WI38 (cell line): ENCODE data around the gene PIGK.
"Not testable (repeated sequence)": the region's sequence is repeated elsewhere in the genome, so short reads cannot be mapped to it uniquely, and the experiment has no call there.

Source experiments
- H3K4me3 ChIP-seq: 2 replicates; pipeline ENCODE4 v1.5.1; 2011; ENCODE audit warnings: low read depth, mild to moderate bottlenecking, control low read depth, low read length
- TF ChIP-seq, protein P1 (sequence below): IDR thresholded peaks from 2 replicates; pipeline ENCODE4 v1.5.1; 2012; ENCODE audit warnings: low read depth, mild to moderate bottlenecking, control low read depth, low read length

Gene PIGK

DNA sequence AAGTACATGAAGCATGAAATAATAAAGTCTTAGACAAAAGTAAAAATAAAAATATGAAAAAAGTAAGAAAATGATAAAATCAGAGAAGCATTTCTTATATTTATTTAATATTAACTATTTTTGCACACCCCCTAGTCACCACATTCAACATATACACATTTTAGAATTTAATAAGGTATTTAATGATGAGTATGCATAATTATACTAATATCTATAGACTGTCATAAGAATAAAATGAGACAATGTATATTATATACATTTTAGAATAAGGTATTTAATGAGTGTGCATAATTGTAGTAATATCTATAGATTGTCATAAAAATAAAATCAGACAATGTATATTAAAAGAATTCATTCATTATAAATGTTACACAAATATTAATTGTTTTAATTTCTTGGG, 18.9 kb downstream of the PIGK start:
- TF ChIP-seq, protein P1, sequence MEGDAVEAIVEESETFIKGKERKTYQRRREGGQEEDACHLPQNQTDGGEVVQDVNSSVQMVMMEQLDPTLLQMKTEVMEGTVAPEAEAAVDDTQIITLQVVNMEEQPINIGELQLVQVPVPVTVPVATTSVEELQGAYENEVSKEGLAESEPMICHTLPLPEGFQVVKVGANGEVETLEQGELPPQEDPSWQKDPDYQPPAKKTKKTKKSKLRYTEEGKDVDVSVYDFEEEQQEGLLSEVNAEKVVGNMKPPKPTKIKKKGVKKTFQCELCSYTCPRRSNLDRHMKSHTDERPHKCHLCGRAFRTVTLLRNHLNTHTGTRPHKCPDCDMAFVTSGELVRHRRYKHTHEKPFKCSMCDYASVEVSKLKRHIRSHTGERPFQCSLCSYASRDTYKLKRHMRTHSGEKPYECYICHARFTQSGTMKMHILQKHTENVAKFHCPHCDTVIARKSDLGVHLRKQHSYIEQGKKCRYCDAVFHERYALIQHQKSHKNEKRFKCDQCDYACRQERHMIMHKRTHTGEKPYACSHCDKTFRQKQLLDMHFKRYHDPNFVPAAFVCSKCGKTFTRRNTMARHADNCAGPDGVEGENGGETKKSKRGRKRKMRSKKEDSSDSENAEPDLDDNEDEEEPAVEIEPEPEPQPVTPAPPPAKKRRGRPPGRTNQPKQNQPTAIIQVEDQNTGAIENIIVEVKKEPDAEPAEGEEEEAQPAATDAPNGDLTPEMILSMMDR = no peak
- no peak overlapping the region for H3K4me3 ChIP-seq

- TF ChIP-seq, protein P1 = no peak
- no peak overlapping the region for H3K4me3 ChIP-seq
Measured at GRCh38 chr1:77197351-77197750, 21.9 kb downstream of the PIGK start.

DNA sequence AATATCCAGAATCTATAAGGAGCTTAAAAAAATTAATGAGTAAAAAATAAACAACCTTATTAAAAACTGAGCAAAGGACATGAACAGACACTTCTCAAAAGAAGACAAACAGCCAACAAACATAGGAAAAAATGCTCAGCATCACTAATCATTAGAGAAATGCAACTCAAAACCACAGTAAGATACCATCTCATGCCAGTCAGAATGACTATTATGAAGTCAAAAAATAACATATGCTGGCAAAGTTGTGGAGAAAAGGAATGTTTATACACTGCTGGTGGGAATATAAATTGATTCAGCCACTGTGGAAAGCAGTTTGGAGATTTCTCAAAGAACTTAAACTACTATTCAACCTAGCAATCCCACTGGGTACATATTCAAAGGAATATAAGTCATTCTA, 25.3 kb downstream of the PIGK start:
- H3K4me3 ChIP-seq = no peak overlapping the region
- TF ChIP-seq, protein P1 = no peak

DNA sequence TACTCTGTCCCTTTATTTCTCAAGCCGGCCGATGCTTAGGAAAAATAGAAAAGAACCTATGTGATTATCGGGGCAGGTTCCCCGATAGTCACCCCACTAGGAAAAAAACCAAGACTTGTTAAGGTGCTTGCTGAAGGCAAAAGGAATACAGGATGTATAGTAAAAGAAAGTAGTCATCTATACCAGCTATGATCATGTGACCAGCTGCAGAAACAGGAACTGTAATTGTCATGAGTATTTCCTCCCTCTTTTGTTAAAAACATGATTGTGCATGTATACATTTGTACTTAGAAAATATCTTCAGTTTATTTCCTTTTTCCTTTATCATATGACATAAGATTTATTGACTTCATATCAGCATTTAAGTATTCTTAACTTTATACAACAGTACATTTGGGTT, 30.5 kb downstream of the PIGK start:
- no peak overlapping the region for H3K4me3 ChIP-seq
- TF ChIP-seq, protein P1 = no peak

DNA sequence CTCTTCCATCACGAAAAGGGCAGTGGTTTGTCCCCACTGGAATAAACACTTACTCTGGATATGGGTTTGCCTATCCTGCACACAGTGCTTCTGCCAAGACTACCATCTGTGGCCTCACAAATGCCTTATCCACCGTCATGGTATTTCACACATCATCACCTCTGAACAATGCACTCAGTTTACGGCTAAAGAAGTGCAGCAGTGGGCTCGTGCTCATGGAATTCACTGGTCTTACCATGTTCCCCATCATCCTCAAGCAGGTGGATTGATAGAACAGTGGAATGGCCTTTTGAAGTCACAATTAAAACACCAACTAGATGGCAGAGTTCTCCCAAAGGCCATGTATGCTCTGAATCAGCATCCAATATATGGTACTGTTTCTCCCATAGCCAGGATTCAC, 32.3 kb downstream of the PIGK start:
- not testable (repeated sequence) for H3K4me3 ChIP-seq

DNA sequence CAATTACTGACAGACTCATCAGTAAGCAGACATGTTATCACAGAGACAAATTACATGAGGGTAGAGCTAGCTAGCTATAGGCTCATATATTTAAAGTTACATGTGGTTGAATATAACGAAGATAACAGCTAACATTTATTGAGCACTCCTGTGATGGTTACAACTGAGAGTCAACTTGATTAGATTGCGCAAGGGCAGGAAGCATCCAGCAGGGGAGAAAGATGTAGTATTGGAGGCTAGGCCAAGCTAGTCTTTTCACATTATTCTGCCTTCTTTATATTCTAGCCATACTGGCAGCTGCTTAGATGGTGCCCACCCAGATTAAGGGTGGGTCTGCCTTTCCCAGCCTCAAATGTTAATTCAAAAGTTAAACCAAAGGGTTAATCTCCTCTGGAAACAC, 37.1 kb downstream of the PIGK start:
- TF ChIP-seq, protein P1 = no peak
- no peak overlapping the region for H3K4me3 ChIP-seq

- TF ChIP-seq, protein P1 = no peak
- H3K4me3 ChIP-seq = no peak overlapping the region
Measured at GRCh38 chr1:77179632-77180031, 39.6 kb downstream of the PIGK start.

GRCh38 chr1:77175230-77175844, 43.9 kb downstream of the PIGK start:
- no peak overlapping the region for H3K4me3 ChIP-seq
- TF ChIP-seq, protein P1 = no peak
